Fibroblast of skin of back (primary cell): Measurements from ENCODE around the gene TSC2.
"Not testable (repeated sequence)": the region's sequence is repeated elsewhere in the genome, so short reads cannot be mapped to it uniquely, and the experiment has no call there.

Experiments used
- DNase-seq: peaks from one replicate; pipeline ENCODE4 v3.0.0-alpha.2; 2013

Gene TSC2

DNA sequence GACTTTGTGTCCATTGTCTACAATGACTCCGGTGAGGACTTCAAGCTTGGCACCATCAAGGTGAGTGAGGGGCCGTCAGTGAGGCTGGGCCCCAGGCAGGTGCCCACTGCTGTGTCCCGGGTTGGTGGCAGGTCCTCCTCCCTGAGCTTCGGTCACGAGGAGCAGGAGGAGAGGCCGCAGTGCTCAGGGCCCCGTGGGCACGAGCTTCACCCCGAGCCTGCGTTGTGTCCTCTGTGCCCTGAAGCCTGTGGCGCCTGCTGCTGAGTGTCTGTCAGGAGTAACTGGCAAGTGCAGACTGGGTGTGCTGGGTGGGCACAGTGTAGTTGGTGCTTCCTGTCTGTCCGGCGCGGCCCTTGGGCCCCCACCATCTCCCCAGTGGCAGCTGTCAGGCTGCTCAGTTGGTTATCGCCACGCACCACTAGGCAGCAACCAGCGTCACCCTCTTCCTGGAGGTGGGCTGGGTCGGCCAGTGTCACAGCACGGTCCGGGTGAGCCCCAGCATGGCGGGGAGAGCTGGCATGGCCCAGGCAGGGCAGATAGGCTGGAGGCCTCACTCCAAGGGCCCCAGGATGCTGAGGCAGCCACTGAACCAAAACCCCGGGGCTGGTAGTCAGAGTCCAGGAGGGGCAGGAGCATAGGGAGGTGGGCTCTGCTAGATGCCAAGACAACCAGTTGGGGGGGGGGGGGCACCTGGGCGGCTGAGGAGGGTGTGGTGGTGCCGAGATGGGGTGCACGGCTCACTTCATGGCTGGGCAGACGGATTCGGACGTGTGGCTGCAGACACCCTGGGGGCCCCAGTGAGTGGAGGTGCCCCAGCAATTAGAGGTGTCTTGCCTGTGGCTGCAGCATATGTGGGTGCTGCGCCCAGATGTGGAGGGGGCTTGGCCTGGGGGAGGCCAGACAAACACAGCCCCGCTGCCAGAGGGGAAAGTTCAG is 39.3 kb downstream of the TSC2 start:
- no peak for DNase-seq

DNA sequence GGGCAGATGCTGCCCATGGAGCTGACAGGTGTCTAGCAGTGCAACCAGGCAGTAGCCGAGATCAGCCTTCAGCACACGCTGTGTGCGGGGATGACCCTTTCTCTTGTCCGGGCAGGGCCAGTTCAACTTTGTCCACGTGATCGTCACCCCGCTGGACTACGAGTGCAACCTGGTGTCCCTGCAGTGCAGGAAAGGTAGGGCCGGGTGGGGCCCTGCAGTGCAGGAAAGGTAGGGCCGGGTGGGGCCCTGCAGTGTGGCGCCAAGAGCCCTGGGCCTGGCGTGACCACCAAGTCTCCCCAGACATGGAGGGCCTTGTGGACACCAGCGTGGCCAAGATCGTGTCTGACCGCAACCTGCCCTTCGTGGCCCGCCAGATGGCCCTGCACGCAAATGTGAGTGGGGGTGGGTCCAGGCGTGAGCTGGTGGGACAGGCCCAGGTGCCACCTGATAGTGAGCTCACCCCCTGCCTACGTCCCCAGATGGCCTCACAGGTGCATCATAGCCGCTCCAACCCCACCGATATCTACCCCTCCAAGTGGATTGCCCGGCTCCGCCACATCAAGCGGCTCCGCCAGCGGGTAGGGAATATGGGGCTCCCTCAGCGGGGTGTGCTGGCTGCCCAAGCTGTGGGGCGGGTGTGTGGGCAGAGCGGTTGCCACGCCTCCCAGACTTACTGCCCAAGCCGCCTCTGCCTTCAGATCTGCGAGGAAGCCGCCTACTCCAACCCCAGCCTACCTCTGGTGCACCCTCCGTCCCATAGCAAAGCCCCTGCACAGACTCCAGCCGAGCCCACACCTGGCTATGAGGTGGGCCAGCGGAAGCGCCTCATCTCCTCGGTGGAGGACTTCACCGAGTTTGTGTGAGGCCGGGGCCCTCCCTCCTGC is 40.2 kb downstream of the TSC2 start:
- no peak for DNase-seq

DNA sequence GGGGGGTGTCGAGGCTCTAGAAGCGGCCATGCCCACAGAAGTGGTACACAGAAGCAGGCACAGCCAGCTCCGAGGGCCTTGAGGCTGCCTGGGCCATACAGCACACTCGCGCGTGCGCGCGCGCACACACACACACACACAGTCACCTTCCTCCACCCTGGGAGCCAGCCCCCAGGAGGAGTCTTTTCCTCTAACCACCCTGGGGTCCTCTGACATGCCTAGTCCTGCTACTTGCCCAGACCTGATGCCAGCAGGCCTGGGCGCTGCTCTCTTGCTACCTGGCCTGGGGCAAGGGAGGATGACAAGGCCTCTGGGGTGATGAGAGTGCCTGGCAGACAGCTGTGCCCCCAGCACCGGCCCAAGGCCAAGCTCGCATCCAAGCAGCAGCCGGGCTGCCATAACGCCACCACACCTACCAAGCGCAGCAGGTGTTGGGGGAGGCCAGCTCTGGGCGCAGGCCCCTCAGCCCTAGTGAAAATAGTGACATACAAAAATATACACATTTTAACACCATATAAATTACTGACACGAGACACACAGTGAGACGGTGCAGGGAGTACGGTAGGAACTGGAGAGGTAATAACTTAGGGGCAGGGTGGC is 41.1 kb downstream of the TSC2 start:
- DNase-seq = no peak

DNA sequence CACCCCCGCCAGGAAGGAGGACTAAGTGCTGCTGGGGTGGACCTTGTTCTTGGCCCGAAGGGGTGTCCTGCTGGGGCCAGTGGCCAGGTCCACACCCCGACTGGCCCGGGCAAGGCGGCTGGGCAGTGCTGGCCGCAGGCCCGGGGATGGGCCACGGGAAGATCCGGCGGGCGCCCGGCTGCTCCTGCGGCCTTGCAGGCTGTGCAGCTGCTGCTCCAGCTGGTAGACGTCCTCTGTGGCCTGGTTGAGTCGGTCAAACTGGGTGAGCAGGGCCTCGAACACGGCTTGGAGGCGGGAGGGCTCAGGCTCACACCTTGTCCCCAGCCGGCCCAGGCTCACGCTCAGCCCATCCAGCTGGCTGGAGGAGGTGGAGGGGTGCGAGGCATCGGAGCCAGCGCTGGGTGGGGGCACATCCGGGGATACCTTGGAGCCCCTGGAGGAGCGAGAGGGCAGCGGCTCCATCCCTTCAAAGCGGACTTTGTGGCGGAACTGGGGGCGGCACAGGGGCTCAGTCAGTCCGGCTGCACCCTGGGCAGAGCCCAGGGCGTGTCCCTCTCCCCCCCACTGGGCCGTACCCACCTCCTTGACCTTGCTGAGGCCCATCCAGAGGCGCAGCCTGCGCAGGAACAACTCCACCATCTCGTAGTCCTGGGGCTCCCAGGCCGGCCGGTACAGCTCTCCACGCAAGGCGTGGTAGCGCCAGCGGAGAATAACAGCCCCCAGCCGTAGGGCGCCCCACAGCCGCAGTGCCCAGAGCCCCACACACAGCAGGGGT is 42.1 kb downstream of the TSC2 start:
- no peak for DNase-seq

DNA sequence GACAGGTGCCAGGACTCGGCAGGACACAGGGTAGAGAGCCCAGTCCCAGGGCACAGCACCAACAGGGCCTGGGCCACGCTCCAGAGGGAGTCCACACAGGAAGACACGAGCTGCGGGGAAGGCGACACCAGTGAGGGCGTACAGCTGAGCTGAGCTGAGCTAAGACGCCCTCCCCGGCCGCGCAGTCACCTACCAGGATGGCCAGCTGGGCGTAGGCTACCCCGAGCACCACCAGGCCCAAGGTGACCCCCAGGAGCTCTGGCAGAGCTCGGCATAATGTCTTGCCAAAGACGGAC is 42.6 kb downstream of the TSC2 start:
- DNase-seq = no peak

DNA sequence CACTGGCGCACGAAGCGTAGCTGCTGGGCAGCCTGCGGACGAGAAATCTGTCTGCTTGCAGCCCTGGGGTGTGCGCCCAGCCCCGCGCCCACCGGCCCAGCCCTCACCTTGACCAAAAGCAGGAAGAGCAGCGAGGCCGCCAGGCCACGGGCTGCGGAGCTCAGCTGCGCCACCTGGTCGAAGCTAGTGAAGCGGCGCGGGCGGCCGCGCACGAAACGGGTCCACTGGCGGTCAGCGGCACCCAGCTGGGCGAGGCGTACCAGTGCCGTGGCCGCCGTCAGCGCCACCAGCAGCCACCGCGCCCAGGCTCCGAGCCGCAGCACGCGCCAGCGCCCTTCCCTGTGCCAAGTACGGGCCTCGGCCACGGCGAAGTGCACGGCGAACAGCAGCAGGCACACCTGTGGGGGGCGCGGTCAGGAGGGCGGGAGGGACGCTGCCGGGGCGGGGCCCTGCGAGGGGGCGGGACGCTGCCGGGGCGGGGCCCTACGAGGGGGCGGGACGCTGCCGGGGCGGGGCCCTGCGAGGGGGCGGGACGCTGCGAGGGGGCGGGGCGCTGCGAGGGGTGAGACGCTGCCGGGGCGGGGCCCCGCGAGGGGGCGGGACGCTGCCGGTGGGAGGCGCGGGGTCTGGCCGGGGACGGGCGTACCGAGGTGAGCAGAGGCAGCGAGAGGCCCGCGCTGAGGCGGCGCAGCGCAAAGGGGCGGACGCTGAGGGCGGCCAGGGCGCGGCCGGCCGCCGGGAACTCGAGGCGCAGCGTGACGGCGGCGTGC is 43.2 kb downstream of the TSC2 start:
- peak; percentile 57 for DNase-seq

DNA sequence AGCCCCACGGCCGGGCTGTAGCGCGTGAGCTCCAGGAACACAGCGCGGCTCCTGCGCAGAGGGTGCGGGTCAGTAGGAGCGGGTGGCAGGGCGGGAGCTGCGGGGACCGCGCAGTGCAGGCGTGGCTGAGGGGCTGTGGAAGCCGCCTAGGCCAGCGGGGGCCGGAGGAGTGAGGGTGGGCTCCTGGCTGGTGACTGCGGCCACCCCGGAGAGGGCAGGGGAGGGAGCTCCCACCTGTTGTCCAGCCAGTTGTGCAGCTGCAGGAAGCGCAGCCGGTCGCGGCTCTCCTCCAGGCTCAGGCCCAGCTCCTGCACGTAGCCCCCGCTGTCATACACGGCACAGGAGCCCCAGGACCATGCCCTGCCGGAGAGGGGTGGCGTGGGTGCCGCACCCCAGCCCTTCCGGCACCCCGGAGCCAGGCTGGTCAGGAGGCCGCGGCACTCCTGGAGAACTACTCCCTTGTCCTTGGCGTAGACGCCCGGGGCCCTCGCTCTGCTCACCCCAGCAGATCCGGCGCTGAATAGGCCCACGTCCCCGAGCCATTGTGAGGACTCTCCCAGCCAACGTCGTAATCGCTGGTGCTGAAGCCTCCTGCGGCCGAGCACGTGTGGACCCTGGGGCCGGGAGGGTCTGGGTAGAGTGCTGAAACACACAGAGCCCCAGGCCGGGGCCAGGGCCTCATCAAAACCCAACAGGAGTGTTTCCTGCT is 43.9 kb downstream of the TSC2 start:
- no peak for DNase-seq

DNA sequence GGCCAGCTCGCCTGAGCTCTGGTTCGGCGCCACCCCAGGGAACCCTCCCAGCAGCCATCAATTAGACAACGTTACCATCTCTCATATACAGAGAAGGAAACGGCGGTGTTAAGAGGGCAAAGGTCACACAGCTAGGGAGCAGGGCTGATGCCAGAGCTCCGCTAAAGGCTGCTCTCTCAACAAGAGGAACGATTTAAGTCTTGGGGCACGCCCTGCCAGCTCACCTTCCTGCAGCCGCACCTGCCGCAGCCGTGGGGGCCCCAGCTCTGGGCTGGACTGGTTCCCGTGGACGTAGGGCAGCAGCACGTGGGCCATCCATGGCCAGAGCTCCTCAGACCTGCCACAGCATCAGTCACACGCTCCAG is 44.5 kb downstream of the TSC2 start:
- DNase-seq = no peak

DNA sequence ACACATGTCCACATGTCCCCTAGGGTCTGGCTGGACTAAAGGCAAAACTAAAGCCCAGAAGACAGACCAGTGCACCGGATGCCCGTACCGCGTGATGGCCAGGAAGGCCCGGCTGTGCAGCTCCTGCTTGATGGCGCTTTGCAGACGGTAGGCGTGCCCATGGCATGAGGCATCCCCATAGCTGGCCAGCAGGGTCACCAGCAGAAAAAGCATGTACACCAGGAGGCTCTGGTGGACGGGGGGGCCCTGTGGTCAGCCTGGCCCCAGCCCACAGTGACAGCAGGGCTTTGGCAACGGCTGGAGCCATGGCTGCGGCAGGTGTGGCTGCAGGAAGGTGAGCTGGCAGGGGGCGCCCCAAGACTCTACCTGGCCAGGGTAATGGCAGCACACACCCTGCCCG is 45.1 kb downstream of the TSC2 start:
- DNase-seq = no peak

DNA sequence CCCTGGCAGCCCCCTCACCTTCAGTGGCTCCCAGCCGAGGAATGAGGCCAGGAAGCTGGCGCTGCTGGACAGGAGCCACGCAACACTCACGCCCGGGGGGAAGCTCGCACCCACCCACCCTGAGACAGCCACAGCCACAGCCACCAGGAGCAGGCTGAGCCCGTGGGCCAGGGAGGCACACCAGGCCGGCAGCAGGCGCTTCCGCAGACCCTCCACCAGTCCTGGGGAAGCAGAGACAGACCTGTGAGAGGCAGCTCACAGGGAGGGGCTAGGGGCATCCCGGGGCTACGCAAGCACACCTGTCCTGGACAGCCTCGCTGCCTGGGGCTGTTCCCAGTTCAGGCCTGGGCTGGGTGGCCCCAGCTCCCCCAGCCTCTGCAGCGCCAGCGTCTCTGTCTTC is 46.0 kb downstream of the TSC2 start:
- DNase-seq = no peak

DNA sequence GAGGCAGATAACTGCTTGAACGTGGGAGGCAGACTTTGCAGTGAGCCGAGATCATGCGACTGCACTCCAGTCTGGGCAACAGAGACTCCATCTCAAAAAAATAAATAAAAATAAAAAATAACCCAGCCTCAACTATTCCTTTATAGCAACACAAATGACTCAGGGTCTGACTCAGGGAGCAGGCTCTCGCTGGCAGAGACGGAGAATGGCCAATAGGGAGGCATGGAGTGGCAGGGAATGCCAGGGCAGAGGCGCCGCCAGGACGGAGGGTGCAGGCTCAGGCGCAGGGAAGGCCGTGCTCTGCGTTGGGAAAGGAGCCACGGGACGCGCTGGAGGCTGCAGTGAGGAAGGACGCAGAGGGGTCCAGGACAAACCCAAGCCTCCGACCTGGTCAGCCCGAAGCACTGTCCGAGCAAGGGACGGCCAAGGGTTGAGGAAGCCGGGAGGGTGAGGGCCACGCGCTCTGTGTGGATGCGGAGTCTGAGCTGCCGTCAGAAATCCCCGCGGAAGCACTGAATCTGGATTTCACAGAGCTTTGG is 47.6 kb downstream of the TSC2 start:
- DNase-seq = peak; percentile 33

DNA sequence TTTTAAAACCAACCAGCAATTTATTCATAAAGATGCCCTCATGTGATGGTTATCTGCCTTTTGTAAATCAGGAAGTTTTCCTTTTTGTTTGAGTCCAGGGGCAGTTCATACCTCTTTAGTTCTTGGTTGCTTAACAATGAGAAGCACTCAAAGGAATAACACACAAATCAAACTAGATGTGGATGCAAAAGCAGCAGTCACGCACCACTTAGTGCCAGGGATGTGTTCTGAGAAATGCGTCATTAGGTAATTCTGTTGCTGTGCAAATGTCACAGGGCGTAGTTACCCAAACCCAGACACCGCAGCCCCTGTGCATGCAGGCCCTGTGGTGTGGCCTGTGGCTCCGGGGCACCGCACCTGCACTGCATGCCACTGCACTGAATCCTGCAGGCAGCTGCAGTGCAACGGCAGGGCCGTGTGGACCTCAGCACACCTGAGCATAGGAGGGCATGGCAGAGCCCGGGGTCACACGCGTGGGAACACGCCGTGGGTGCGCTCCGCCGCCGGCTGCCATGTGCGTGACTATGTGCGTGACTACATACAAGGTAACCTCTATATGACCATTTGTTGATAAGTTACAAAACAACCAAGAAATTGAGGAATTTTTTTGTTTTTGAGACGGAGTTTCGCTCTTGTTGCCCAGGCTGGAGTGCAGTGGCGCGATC is 48.3 kb downstream of the TSC2 start:
- no peak for DNase-seq

DNA sequence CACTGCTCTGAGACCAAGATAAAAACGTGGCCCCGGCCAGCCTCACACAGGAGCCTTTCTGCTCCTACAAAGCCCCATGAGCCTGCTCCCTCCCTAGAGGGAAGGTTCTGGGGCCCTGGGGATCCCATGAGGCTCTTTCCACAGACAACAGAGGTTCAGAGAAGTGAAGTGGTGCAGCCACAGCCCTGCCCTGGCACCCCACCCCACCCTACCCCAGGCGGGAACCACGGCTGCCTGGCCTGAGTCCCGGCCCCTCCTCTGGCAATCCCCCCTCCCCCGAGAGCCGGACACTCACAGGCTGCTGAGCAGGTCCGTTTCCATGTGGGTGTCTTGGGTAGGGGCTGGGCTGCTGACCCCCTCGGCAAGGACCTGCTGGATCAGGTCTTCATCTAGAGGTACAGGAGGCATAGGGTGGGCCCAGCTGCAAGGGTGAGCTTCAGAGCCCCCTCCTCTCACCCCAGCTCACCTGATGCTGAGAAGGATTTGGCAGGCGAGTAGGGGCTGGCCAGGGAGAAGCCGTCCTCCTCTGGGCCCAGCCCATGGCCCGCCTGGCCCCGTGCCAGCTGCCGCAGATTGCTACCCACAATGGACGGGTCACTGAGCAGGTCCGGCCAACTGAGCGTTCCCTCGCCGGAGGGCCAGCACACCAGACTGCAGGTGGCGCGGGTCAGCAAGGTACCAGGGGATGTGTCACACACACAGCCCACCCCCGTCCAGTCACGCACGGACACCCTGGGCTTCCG is 49.2 kb downstream of the TSC2 start:
- DNase-seq = no peak

DNA sequence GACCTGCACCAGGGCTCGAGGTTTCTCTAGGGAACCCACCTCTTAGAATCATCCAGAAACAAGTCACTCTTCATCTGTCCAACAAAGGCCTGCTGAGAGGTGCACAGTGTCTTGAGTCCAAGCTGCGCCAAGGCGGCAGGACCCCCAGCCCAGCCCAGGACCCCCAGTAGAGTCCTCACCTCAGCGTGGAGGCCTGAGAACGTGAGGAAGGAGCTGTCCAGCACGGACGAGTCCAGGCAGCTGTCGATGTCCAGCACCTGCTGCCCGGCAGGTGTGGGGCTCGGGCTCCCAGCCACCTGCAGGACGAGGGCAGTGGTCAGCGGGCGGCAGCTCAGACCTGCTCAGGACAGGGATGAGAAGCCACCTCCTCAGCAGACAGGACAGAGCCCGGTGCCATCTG is 49.9 kb downstream of the TSC2 start:
- DNase-seq = not testable (repeated sequence)

DNA sequence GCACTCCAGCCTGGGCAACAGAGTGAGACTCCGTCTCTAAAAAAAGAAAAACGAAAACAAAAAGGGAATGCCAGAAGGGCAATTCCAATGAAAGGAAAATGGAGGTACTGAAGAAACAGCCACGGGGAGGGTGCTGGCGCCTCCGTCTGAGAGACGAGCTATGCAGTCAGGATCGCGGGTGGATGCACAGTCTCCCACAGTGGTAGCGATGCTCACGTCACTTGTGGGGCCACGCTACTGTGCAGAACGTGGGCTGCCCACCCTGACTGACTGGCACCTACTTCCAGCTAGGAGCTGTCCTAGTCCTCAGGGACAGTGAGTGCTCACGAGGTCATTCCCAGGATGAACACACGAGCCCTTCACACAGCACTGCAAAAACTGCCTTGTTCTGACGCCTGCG is 53.8 kb downstream of the TSC2 start:
- not testable (repeated sequence) for DNase-seq

DNA sequence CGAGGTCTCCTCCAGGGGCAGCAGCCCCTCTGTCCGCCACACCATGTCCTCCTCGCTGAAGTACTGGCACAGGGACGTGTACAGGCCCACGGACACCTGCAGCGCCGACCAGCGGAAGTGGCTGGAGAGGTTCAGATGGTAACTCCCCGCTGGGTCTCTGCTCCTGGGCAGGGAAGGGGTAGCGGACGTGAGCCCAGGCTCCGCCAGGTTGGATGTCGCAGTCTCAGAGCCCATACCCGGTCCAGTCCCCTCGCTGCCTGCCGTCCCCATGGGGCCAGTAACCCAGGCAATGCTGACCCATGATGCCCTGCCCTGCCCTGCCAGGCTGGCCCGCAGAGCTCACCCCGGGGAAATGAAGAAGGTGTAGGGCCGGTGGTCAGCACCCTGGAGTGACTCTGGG is 54.7 kb downstream of the TSC2 start:
- DNase-seq = no peak

DNA sequence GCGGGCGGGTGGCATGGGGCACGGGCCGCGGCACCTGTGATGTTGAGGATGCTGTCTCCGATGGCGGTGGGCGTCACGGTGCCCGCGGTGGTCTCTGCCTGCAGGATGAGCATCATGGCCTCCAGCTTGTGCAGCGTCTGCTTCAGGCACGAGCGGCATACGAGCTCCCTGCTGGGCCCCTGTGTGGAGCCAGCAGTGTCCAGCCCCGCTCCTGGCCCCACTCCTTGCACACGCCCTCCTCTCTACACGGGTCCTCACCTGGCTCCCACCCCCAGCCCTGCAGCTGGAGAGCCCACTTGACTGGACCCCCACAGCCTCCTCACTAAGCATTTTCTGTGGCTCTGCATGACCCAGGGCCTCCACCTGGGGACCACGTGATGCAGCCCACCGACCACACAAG is 56.7 kb downstream of the TSC2 start:
- not testable (repeated sequence) for DNase-seq

DNA sequence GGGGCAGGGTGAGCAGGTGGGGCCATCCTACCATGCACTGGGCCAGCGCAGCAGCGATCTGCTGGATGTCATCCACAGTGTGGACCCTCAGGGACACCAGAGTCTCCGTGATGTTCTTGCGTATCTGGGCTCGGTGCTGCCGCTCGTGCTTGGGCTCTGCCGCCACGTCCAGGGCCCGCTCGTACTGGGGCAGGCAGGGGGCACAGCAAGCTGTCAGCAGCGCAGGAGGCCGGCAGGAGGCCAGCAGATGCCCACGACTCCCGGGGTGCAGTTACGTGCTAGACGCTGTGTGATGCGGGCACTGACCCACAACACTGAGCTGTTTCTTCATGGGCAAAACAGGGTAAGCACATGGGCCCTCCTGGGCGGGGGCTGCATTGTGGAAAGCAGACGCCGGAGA is 57.5 kb downstream of the TSC2 start:
- DNase-seq = not testable (repeated sequence)

DNA sequence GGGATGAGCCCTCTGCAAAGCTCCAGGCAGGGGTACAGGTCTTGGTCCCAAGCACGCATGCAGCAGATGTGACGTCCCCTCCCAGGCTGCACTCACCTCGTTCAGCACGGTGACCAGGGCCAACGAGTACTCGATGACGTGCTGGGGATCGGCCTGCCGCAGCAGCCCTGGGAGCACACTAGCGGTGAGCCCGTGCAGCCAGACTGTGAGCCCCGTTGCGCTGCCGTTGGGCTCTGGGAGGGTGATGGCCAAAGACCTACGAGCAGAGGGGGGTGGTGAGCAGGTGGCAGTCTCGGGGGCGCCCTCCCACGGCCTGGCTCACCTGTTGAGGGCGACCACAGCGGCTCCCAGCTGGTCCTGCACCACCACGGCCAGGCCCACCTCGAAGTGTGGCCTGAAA is 58.0 kb downstream of the TSC2 start:
- DNase-seq = not testable (repeated sequence)

DNA sequence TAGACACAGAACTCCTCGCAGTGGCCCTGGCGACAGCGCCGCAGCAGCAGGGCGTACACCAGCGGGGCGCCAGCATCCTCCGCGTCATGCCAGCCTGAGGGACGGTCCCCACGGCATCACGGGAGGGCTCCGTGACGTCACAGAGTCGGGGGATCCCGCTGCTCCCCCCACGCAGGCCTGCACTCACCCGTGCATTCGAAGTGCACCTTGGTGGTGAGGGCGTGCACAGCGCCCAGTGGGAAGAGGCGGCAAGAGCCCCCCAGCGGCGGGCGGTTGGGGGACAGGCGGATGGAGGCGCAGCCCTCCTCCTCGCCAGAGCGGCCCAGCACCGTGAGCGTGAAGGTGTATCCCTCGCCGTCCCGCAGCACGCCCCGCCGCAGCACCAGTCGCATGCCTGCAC is 58.4 kb downstream of the TSC2 start:
- not testable (repeated sequence) for DNase-seq
